Measurements from ENCODE around the gene PARM1.

The PARM1 gene

DNA sequence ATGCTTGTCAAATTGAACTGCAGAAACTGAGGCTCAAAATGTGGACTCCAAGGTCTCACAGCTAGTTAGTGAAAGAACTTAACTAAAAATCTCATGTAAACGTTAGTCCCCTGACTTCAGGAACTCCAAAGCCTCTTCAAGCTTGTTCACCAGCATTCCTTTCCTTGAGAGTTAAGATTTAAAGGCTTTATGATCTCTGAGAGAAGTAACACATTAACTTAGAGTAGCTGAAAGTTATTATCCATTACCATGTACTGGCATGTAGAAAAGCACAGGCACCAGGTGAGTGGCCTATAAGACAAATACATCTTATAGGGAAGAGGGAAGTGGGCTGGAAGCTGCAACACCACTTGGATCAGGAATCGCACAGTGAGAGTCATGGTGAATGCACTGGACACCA is 15.3 kb downstream of the PARM1 start:
- no peak overlapping the region for H3K4me3 ChIP-seq (ENCODE audit: low read depth, low read length)
- TF ChIP-seq, protein P1, sequence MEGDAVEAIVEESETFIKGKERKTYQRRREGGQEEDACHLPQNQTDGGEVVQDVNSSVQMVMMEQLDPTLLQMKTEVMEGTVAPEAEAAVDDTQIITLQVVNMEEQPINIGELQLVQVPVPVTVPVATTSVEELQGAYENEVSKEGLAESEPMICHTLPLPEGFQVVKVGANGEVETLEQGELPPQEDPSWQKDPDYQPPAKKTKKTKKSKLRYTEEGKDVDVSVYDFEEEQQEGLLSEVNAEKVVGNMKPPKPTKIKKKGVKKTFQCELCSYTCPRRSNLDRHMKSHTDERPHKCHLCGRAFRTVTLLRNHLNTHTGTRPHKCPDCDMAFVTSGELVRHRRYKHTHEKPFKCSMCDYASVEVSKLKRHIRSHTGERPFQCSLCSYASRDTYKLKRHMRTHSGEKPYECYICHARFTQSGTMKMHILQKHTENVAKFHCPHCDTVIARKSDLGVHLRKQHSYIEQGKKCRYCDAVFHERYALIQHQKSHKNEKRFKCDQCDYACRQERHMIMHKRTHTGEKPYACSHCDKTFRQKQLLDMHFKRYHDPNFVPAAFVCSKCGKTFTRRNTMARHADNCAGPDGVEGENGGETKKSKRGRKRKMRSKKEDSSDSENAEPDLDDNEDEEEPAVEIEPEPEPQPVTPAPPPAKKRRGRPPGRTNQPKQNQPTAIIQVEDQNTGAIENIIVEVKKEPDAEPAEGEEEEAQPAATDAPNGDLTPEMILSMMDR (IDR thresholded peaks at IDR 0.05; ENCODE audit: low read depth, low read length) = no peak

GRCh38 chr4:74950200-74950599 is 17.3 kb downstream of the PARM1 start:
- H3K4me3 ChIP-seq (ENCODE audit: low read depth, low read length) = no peak overlapping the region

DNA sequence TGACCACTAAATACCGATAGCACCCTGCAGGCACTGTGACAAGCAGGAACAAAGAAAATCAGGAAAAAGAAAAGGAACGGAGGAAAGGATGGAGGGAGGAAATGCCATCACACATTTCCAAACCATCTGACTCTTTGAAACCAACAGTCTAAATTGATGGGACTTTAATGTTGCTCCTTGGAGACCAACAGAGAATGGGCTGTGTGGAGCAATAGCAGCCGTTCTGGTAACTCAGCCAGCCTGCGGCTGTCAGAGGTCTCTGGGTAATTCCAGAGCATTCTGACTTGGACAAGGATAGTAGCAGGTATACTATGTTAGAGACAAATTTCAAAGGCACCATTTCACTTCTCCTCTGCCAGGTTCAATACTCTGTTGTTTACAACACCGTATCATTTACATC is 18.0 kb downstream of the PARM1 start:
- TF ChIP-seq, protein P1 (IDR thresholded peaks at IDR 0.05; ENCODE audit: low read depth, low read length) = no peak
- no peak overlapping the region for H3K4me3 ChIP-seq (ENCODE audit: low read depth, low read length)

More at GRCh38 chr4:74950200-74950599, 17.3 kb downstream of the PARM1 start:
- TF ChIP-seq, protein P1 (IDR thresholded peaks at IDR 0.05; ENCODE audit: low read depth, low read length) = no peak

GRCh38 chr4:74953647-74954046 is 20.7 kb downstream of the PARM1 start:
- H3K4me3 ChIP-seq (ENCODE audit: low read depth, low read length) = no peak overlapping the region
- TF ChIP-seq, protein P1 (IDR thresholded peaks at IDR 0.05; ENCODE audit: low read depth, low read length) = no peak

DNA sequence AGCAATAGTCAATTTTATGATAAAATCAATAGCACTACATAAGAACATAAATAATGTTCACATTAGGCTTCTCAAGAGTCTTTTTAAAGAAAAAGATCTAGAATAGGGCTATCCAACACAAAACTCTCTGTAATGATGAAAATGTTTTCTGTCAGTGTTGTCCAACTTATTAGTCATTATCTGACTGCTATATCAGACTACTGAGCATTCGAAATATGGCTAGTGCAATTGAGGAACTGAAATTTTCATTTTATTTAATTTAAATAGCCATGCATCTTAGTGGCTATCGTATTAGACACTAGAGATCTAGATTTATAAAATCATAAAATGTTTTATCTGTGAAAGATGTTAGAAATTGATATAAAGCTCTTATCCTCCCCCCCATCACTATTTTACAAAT is 26.0 kb downstream of the PARM1 start:
- TF ChIP-seq, protein P1 (IDR thresholded peaks at IDR 0.05; ENCODE audit: low read depth, low read length) = no peak
- no peak overlapping the region for H3K4me3 ChIP-seq (ENCODE audit: low read depth, low read length)

DNA sequence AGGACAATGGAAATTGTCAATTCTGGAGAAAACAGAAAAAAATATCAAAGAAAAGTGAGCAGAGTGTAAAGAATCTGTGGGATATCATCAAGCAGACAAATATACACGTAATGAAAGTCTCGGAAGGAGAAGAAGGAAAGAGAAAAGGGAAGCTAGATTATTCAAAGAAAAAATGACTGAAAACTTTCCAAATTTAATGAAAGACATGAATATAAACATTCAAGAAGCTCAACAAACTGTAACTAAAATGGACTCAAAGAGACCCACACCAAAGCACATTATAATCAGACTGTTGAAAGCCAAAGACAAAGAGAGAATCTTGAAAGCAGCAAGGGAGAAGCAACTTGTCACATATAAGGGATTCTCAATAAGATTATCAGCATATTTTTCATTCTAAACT is 28.3 kb downstream of the PARM1 start:
- TF ChIP-seq, protein P1 (IDR thresholded peaks at IDR 0.05; ENCODE audit: low read depth, low read length) = no peak

GRCh38 chr4:74962584-74962983 is 29.7 kb downstream of the PARM1 start:
- TF ChIP-seq, protein P1 (IDR thresholded peaks at IDR 0.05; ENCODE audit: low read depth, low read length) = no peak

More for the DNA sequence above, 28.3 kb downstream of the PARM1 start:
- no peak overlapping the region for H3K4me3 ChIP-seq (ENCODE audit: low read depth, low read length)

More at GRCh38 chr4:74962584-74962983, 29.7 kb downstream of the PARM1 start:
- no peak overlapping the region for H3K4me3 ChIP-seq (ENCODE audit: low read depth, low read length)

Data from WI38 (cell line).